HG03558 (cell line): ENCODE measurements around the gene SLC25A45.
"Not testable (repeated sequence)": the region's sequence is repeated elsewhere in the genome, so short reads cannot be mapped to it uniquely, and the experiment has no call there.

ENCODE experiments used
- ATAC-seq: cut with Tn5 transposase; IDR thresholded peaks from one replicate; pipeline ENCODE4 v1.9.1; 2021; ENCODE audit warnings: moderate number of reproducible peaks; ENCODE audit not compliant: unreplicated experiment; ENCODE audit errors: extremely low read depth

SLC25A45 gene

DNA sequence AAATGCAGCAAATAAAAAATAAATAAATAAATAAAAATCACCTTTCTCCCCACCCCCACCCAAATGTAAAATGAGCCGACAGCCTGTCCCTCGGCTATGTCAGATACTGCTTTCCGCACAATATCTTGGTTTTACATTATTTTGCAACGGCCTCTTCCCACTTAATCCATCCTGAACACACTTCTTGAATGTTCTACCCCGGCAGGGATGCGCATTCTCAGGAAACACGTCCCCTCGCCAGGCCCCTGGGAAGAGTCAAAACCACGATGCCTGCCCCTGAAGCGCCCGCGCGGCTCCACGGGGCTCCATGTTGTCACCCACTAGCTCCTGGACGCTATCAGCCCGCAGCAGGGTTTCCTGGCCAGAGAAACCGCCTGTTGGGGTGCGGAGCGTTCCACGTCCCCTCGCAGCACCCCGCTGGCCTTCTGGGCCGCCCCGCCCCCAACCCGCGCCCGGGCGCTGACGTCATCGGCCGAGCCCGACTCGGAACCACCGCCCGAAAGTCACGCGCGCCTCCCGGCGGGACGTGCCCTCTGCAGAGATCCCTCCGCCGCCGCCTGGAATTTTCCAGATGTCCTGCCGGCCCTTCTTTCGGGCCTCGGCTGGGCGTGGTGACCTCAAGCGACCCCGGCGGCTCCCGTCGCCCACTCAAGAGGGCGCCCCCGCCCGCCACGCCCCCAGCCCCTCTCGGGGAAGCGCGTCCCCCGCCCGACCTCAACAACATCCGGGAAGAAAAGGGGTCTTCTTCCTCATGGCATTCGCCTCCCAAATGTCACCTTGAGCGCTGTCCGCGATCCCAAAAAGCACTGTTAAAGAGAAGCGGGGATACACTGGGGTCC, 39.6 kb upstream of the SLC25A45 start:
- no peak for ATAC-seq

DNA sequence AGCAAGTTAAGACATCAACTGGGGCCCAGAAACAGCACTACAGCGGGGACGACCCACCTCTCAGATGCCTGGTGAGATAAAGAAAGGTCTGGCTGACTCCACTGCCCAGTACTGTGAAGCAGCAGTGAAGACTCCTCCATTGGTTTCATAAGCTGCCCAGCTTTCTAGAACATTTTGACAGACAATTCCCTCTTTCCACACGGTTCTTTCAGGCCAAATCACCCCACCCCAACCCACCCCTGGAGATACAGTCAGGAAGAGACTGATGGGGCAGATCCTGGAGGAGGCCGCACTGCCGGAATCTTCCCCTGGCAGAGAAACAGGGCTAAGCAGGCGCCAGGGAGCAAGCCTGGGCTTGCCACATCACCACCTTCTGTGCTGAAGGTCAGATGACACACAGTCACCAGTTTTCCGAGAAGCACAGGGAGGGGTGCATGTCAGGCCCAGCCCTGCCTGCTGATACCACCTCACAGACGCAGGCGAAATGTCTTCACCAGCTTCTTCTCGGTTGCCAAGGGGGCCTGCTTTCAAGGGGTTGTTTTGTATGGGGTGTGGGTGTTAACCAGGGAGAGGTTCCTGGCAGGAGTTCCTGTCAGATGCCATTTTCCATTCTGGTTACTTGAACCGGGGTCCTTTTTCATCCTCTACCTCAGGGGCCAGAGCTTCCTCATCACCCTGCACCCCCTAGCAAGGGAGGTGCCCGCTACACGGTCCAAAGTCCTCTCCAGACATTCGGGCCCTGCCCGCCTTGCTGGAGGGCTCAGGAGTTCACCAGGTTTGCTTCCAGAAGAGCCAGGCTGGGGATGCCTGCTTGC, 38.7 kb upstream of the SLC25A45 start:
- ATAC-seq: no peak

DNA sequence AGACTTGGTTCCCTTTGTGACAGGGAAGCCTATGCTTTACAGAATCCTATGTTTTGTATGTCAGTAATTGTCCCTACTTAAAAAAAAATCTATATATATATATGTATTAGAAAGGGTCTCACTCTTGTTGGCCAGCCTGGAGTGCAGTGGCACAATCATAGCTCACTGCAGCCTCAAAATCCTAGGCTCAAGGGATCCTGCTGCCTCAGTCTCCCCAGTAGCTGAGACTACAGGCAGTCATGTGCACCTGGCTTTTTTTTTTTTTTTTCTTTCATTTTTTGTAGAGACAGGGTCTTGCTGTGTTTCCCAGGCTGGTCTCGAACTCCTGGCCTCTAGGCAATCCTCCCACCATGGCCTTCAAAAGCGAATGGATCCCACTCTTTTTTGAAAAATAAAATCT, 38.1 kb upstream of the SLC25A45 start:
- ATAC-seq: no peak

DNA sequence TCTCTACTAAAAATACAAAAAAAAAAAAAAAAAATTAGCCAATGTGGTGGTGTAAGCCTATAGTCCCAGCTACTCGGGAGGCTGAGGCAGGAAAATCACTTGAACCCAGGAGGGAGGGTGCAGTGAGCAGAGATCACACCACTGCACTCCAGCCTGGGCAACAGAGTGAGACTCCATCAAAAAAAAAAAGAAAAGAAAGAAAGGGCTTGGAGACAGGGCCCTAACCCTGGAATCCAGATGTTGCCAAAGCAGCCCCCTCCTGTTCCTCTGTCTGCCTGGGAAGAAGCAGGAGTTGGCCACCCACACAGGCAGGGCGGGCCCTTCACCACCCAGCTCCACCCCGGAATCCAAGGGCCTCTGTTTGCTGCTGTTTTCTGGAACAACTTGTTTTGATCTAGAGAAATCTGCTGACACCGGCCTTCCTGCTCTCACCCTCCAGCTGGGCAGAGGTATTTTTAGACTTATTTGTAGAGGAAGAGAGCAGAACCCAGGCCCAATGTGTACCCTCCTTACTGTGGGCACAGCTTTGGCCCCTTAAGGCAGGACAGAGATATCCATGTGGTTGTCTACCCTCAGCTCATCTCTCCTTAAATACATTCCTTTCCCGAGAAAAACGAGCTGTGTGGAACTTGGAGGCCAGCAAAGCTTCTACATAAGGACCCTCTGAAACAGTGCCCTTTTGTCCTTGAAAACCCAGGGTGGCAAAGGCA, 37.5 kb upstream of the SLC25A45 start:
- ATAC-seq: no peak

DNA sequence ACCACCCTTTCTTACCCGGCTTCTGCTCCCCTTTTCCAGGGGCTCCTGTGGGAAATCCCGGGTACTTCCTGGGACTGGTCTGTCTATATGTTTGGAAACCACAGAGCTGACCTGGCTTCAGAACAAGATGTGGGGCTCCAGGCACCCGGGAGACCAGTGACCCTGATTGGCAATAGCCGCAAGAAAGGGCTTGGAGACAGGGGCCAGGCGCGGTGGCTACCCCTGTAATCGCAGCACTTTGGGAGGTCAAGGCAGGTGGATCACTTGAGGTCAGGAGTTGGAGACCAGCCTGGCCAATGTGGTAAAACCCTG, 37.0 kb upstream of the SLC25A45 start:
- ATAC-seq: no peak

DNA sequence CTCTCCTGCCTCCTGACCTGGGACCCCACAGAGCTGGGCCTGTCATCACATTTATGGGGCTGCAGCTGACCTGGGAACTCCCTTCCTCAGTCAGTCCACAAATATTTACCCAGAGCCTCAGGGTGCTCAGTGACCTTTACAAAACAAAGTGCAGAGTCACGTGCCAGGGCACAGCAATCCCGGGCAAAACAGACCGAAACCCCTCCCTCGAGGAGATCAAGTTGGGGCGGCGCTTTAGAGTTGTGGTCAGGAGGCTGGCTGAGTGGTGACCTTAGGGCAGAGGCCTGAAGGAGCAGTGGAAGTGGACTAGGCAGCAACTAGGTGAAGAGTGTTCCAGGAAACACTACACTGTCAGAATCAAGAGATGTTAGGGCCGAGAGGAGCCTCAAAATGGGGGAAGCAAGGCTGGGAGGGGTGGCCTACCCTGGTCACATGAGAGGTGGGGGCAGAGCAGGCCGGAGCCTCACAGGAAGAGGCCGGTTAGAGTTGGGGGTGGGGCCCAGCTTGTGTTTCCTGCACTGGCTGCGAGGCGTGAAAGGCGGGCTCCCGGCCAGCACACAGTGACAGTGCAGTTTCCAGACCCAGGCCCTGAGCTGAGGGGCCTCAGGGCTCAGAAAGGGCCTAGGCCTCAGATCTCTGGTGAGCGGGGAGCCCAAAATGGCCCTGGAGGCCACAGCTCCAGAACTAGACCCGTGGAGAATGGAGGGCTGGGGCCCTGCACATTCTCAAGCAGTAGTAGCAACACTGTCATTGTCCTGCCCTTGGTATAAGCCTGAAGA, 36.4 kb upstream of the SLC25A45 start:
- ATAC-seq: no peak

DNA sequence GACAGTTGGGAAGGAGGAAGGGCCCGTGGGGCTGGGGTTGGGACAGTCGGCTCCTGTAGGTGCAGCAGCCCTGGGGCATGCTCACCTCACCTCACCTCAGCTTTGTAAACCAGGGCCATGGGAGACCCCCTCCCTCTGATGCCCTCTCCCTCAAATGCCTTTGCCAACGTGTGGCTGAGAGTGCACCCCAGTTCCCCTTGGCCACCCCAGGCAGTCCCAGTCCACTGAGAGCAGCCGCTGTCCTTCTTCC, 35.9 kb upstream of the SLC25A45 start:
- ATAC-seq: no peak

DNA sequence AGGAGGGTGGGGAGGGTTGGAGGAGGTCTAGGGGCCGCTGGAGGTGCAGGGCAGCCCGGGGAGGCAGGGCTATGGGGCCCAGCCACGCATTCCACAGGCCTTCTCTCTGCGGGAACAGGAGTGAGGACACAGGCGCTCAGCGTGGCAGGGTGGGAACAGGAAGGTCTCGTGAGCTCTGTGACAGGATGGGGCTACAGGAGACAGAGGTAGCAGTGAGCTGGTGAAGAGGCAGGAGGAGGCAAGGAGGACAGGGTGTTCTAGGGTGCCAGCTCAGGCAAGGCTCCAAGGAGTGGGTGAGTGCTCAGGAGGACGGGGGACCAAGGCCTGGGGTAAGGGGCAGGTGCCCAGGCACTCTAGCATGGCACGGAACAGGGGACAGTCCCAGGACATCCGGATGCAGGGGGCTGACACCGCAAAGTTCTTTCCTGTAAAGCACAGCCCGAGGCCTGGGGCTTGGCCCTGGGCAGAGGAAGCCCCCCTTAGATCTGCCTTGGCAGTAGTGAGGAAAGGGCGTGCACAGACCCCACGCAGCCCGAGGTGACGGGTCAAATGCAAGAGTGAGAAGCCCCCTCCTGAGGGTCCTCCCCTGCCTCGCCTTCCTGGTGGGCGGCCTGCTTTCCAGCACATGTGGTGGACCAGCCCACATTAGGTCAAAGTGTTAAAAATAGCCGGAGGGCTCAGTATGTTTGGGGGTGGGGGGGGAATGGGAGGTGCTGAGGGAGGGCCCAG, 35.4 kb upstream of the SLC25A45 start:
- ATAC-seq: no peak

DNA sequence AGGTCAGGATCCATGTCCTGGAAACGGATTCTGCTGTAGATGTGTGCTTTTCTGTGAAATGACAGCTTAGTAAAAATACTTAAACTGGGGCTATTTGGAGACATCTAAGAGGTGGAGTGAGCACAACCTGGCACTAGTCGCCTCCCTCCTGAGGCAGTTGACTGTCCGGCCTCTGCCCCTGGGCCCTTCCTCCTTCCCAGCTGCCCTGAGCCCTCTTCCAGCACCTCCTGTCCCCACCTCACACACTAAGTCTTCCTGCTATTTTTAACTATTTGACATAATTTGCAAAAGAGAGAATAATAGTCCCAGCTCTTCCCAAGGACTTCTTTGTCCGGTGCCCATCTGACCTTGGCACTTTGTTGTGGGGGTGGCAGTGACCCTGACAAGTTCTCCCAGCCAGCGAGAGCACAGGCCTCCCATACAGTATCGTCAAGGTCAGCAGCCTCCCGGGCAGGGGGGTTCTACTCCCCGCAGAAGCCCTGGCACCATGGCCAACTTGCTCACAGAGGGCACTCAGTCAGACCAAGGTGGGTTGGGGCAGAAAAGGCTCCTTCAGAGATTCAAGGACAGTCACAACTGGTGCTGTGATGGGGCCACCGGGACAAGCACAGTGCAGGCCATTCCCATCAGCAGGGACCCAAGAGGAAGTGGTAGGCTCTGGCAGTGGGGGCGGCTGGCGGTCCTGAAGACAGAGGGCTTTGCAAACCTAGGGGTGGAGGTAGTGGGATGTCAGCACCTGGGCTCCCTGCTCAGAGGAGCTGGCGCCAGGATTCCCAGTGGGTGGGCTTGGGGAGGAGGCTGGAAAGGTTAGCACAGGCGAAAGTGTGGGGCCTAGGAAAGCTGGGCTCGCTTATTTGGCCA, 34.6 kb upstream of the SLC25A45 start:
- no peak for ATAC-seq

DNA sequence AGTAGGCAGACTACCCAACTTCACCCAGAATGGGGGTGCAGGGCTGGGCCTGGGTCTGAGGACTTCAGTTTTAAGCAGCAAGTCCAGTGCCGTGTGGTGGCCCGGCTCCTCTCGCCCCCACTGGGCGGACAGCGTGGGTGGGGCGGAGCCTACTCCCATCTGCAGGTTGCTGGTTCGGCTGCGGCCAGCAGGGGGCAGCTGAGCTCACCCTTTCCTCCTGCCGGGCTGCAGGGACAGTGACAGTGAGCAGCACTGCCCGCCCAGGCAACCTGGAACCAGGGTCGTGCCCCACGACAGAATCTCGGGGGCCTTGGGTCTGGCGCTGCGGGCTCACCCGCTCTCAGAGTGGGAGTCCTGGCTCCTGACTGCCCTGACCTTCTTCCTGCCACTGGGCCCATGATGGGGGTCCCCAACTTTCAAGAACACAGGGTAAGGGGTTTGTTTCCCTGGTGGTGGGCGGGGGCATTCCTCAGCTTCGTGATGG, 33.9 kb upstream of the SLC25A45 start:
- ATAC-seq: no peak

DNA sequence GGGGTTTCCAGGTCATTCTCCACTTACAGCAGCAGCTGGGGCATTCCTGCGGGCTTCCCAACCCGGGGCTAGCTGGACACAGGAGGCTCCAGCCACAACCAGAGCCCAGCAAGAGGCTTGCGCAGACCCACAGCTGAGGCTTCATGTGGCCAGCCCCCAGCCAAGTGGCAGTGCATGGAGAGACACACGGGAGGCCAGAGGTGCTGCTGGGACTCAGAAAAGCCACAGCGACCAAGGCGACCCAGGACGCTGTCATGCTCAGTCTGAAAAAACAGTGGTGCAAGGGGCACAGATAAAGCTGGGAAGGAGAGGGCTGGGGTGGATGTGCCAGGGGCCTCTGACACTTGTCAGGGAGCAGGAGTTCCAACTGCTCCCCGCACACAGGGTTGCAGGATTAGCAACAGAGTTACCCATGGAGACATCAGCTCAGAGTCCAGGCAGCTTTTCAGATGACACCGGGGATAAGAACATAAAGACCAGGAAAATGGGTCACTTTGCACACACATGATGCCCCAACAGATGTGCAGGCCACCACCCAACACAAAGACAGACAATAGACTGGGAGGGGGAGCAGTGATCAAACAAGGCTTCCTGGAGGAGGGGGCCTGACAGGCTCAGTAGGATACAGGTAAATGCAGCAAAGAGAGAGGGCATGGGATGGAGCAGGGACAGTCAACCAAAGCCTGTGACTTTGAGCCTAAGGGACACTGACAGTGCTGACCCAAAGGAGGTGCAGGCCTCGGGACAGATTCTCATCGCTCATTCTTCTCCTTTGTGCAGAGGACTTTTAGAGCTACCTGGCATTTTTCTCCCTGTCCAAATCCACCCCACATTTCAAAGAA, 33.3 kb upstream of the SLC25A45 start:
- no peak for ATAC-seq

DNA sequence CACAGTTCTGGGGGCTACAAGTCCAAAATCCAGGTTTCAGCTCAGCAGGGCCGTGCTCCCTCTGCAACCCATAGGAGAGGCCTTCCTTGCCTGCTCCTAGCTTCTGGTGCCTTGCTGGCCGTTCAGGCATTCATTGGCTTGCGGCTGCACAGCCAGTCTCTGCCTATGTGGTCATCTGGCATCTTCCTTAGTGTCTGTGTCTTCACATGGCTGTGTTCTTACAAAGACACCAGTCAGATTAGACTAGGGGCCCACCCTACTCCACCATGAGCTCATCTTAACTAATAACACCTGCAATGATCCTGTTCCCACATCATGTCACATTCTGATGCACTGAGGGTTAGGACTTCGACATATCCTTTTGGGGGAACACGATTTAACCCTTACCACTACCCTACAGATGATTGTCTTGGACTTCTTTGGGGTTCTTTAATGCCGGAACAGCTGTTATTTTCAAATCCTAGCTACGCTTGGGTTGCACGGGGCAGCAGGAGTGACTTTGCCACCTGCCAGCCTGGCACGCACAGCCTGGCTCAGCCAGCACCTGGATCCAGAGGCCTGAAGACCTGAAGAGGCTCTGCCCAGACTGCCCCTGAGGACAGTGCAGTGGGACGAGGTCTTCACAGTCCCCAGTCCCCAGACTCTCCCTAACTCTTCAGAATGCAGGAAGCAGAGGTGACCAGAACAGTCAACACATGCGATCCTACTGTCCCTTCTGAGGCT, 32.5 kb upstream of the SLC25A45 start:
- no peak for ATAC-seq

DNA sequence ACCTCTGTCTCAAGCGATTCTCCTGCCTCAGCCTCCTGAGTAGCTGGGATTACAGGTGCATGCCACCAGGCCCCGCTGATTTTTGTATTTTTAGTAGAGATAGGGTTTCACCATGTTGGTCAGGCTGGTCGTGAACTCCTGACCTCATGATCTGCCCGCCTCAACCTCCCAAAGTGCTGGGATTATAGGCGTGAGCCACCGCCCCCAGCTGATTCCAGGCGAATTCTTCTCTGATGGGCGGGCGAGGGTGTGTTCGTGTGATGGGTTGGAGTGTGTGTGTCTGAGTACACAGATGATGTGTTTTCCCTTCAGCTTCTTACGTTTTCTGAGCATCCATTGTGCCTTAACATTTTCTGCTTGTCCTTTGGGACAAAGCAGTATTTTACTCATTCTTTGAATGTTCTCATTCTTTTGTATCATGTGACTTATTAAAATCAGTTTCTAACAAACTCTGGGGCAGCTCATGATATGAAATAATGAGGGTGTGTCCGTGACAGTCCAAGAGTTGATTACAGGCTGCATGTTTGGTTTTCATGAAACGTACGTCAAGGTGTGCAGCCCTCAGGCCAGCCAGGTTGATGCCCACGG, 30.7 kb upstream of the SLC25A45 start:
- not testable (repeated sequence) for ATAC-seq

DNA sequence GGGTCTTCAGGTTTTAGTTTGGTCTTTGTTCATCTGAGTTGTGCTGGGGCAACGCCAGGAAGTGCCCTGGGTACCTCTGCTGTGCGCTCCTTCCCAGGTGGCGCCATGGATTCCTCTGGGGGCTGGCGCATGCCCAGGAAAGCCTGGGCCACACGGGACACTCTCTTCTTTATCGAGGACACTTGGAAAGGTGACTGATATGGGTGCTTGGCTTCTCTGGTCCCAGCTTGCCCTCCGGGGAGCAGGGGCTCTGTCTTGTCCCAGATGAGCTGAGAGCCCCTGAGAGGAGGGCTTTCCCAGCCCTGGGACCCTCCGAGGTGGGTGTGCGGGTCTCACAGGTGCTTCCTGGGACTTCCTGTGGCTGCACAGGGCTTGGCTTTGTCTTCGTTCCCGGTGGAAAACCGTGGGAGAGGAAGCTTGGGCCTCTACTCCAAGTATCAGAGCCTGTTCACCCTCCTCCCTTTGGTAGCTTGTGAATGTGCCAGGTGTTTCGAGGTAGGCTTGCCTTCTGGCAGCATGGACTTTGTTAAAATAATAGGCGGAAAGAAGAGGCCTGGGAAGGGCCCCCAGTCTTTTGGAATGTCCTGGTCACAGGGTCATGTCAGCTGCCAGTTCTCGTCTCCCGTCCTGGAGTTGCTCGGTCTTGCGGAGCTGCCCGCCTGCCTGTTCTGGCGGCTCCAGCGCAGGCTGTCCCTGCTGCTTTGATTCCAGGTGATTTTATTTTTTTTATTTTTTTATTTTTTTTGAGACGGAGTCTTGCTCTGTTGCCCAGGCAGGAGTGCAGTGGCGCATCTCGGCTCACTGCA, 30.0 kb upstream of the SLC25A45 start:
- ATAC-seq: no peak

DNA sequence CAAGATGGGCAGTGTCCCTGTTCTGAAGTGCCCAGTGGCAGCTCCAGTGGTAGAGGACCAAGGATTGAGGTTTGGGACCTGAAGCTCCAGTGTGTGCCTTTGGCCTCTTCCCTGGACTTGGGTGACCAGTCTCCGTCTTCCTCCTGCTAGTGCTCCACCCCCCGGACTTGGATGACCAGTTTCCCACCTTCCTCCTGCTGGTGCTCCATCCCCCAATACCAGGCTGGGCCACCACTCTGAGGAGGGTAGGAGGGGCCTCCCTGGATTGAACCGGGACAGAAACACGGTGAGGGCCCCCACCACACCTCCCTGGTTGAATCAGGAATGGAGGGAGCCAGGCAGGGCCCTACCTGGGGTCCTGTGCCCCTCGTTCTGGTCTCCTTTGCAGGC, 29.2 kb upstream of the SLC25A45 start:
- no peak for ATAC-seq

DNA sequence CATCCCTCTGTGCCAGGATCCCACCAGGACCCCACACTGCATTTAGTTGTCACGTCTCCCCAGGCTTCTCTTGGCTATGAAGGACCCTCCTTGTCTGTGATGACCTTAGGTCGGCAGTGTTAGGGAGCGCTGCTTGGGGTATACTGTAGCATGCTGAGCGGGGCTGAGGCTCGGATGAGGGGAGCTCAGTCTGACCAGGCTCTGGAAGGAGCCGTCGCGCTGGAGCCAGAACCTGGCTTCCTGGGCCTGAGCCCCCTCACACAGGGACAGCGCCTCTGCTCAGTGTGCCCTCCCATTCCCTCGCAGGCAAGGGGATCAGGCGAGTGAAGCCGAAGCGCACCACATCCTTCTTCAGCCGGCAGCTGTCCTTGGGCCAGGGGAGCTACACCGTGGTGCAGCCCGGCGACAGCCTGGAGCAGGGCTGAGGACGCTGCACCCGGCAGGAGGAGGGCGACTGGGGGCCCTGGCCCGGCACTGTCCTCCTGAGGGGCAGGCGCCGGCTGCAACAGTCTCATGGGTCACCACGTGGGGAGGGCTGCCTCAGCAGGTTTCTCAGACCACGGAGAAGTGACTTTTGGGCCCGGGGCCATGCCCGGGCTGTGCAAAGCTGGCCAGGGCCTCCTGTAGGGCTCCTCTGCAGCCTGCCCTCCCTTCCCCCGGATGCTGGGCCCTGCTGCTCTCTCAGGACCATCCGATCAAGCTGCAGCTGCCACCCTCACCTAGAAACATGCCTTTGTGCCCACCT, 28.7 kb upstream of the SLC25A45 start:
- no peak for ATAC-seq
